Measurements from ENCODE around the gene DNAAF2.
"Not testable (repeated sequence)": the region's sequence is repeated elsewhere in the genome, so short reads cannot be mapped to it uniquely, and the experiment has no call there.

The DNAAF2 gene, protein sequence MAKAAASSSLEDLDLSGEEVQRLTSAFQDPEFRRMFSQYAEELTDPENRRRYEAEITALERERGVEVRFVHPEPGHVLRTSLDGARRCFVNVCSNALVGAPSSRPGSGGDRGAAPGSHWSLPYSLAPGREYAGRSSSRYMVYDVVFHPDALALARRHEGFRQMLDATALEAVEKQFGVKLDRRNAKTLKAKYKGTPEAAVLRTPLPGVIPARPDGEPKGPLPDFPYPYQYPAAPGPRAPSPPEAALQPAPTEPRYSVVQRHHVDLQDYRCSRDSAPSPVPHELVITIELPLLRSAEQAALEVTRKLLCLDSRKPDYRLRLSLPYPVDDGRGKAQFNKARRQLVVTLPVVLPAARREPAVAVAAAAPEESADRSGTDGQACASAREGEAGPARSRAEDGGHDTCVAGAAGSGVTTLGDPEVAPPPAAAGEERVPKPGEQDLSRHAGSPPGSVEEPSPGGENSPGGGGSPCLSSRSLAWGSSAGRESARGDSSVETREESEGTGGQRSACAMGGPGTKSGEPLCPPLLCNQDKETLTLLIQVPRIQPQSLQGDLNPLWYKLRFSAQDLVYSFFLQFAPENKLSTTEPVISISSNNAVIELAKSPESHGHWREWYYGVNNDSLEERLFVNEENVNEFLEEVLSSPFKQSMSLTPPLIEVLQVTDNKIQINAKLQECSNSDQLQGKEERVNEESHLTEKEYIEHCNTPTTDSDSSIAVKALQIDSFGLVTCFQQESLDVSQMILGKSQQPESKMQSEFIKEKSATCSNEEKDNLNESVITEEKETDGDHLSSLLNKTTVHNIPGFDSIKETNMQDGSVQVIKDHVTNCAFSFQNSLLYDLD

DNA sequence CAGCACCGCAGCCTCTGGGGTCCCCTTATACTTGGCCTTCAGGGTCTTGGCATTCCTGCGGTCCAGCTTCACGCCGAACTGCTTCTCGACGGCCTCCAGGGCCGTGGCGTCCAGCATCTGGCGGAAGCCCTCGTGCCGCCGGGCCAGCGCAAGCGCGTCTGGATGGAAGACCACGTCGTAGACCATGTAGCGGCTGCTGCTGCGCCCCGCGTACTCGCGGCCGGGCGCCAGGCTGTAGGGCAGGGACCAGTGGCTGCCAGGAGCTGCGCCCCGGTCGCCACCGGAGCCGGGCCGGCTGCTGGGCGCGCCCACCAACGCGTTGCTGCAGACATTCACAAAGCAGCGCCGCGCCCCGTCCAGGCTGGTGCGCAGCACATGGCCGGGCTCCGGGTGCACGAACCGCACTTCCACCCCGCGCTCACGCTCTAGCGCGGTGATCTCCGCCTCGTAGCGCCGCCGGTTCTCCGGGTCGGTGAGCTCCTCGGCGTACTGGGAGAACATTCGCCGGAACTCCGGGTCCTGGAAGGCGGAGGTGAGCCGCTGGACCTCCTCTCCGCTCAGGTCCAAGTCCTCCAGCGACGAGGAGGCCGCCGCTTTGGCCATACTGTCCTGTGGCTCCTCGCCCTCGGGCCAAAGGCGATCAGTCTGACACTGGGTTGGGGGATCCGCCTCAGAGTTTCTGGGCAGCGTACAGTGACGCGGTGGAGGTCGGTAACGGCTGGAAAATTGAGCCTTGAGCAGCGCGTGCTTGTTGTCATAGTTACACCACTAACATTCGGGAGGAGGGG, at the start of gene DNAAF2:
Gene DNAAF2, minus strand, starts transcription at position 698 of the 788 bp plus-strand sequence. Its CDS starts 95 bp downstream, at position 603.
- FAIRE-seq, result no peak

DNA sequence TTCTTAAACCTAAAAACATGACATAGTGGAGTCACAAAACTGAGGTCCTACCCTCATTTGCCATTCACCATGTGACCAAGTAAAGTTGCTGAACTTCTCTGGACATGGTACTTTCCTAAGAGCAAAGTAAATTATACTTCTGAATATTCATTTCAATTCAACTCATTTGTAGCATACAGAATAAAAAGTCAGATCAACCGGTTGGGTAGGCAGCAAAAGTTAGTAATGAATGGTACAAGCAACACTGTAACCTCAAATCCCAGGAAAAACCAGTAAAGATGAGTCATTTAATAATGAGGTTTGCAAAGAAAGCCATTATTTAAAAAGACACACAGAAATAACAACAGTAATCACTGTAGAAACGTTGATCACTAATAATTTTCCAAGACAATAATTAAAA, 44.2 kb upstream of the DNAAF2 start:
- no peak for FAIRE-seq

DNA sequence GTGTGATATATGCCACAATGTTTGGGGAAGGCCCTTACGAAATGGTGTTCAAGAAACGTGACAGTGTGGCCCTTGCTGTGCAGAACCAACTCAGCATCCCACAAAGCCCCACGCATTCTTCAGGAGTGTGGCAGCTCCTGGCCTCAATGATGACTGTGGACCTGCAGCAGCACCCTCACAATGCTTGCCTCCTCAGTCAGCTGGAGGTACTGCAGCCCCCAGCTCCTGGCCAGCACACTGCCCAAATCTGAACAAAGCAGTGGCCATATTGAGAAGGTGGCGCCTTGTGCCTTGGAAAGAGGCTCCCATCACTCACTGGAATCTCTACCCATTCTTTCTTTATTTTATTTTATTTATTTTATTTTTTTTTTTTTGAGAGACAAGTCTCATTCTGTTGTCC, 42.6 kb upstream of the DNAAF2 start:
- FAIRE-seq, result no peak

DNA sequence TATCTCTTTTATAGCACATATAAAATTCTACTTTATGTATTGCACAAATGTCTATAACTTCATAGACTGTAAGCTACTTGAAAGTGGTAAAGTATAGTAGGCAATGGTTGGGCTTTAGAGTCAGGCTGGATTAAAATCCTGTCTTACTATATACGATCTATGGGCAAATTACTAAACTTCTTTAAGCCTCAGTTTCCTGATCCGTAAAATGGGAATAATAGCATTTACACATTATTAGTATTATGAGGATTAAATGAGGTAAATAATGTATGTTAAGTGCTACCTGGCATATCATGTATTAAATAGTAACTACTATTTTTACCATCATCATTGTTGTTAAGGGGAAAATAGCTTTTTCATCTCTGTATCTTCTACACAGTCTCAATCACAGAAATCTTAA, 38.5 kb upstream of the DNAAF2 start:
- no peak for FAIRE-seq

DNA sequence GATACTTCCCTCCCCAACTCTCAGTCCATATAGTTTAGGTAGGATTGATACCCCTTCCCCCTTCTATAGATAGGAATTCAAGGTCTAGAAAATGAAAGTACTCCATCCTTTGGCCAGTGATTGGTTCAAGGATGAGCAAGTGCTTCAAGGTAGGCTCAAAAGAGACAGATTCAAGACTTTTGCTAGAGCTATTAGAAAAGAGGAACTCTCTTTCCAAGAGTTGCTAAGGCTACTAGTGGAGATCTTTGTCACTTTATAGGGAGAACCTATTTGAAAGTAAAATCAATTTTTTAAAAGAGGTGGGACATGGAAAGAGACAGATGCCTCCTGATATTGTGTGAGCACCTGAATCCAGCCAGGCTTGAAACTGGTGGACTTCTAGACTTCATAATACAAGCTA, 35.4 kb upstream of the DNAAF2 start:
- FAIRE-seq, result no peak

DNA sequence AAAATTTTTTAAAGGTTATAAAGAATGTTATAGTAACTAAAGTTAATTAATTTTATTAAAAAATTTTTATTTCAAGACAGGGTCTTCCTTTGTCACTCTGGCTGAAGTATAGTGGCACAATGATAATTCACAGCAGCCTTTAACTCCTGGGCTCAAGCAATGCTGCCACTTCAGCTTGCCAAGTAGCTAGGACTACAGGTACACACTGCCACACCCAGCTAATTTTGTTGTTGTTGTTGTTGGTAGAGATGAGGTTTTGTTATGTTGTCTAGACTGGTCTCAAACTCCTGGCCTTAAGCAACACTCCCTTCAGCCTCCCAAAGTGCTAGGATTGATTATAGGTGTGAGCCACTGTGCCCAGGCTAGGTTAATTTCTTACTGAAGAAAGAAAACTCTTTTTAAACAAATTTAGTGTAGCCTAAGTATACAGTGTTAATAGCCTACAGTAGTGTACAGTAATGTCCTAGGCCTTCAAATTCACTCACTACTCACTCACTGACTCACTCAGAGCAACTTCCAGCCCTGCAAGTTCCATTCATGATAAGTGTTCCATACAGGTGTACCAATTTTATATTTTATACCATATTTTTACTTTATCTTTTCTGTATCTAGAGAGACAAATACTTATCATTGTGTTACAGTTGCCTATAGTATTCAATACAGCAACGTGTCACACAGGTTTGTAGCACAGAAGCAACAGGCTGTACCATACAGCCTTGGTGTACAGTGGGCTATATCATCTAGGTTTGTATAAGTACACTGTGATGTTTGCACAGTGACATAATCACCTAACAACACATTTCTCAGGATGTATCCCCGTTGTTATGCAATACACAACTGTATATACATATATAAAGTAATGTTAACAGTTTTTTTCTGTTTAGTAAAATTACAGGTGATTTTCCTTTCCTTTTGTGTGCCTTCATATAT, 24.7 kb upstream of the DNAAF2 start:
- FAIRE-seq, result no peak

DNA sequence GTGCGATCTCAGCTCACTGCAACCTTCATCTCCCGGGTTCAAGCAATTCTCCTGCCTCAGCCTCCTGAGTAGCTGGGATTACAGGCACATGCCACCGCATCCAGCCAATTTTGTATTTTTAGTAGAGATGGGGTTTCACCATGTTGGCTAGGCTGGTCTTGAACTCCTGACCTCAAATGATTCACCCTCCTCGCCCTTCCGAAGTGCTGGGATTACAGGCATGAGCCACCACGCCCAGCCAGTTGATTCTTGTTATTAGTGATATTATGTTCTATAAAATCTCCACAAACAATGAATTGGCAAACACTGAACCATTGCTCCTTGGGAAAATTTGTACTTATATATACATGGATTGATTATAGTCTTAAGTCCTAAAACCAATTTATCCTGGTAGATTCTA, 22.5 kb upstream of the DNAAF2 start:
- FAIRE-seq, result not testable (repeated sequence)

DNA sequence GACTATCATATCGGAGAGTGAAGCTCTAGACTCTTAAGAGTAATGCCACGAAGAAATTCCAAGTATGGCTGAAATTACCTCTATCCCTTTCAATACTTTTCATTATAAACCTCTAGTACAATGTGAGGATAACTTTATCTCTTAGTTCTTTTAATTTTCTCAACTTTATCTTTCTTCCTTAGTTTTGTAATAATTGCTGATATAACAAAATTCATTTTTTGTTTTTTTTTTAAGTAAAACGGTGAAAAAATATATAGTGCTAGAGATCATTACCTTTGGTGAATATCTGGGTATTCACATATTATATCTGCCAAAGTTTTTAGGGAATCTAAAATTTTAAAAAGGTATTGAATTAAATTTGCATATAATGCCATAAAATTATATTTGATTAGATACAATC, 19.5 kb upstream of the DNAAF2 start:
- peak; percentile 32 for FAIRE-seq

DNA sequence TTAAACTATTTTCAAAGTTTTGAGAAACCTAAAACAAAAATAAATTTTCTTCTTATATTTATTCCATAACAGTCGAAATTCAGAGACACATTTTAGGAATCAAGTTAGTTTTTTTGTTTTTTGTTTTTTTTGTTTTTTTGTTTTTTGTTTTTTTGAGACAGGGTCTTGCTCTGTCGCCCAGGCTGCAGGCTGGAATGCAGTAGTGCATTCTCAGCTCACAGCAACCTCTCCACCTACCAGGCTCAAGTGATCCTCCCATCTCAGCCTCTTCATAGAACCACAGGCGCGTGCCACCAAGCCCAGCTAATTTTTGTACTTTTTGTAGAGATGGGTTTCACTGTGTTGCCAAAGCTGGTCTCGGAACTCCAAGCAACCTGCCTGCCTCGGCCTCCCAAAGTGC, 18.5 kb upstream of the DNAAF2 start:
- peak; percentile 78 for FAIRE-seq

DNA sequence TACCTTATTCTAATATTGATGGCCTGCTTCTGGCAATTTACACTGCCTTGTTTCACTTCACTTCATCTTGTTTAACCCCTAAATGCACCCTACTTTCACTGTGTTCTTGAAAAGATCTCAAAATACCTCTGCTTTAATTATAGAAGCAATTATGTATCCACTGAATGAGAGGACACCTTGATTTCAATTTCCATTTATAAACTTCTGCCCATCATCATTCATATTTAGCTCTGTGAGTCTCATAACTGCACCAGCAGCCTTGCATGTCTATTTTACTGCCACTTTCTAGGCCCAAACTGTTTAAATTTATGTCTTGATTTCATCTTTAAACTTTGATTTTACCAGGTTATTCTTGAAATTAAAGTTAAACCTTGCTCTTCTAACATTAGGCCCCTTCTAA, 7.1 kb upstream of the DNAAF2 start:
- no peak for FAIRE-seq

DNA sequence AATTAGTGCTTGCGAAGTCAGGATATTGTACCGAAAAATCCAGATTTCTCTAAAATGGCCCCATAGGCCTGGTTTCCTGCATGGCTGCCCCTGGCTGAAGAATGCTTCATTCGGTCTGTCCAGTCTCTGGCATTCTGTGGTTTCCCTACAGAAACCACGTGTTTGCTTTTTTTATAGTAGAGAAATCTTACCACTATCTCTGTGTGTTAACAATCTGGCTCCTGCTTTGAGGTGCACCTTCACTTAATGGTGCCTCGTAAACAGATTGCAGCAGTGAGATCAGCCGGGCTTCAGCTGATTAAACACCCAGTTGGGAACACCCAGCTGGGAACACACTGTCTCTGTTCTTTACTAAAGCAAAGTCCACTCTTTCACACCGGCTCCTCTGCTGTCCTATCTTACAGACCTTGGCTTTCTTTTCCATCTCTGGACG, 6.7 kb upstream of the DNAAF2 start:
- FAIRE-seq, result no peak

DNA sequence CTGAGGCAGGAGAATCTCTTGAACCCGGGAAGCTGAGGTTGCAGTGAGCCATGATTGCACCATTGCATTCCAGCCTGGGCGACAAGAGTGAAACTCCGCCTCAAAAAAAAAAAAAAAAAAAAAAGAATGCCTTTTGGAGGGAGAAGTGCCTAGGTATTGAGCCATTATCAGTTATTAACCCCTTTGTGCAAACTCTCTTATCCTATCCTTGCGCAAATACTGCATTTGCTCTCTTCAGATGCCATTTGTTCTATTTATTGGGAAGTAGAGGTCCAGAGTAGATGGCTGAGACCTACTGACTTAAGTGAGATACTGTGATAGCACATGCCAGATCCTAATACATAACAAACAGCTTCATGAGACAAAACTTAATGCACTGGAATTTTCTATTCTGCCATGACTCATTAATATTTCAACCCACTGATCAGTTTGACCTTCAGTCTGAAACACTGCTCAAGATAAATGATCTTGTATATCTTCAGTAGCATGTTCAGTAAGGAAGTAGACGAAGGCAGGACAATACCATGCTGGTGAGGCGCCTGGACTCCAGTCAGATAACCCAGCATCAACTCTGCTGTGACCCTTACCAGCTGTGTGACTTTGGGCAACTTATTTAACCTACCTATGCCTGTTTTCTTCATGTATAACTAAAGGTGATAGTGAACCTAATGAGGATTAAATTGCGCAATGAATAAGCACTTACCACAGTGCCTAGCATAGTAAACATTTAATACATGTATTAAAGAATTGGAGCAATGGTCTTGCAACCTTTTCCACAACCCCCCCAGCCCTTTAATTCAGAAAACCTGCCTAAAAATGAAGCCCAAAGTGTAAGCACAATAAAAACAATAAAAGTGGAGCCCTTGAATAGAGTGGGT, 5.7 kb upstream of the DNAAF2 start:
- FAIRE-seq, result no peak

DNA sequence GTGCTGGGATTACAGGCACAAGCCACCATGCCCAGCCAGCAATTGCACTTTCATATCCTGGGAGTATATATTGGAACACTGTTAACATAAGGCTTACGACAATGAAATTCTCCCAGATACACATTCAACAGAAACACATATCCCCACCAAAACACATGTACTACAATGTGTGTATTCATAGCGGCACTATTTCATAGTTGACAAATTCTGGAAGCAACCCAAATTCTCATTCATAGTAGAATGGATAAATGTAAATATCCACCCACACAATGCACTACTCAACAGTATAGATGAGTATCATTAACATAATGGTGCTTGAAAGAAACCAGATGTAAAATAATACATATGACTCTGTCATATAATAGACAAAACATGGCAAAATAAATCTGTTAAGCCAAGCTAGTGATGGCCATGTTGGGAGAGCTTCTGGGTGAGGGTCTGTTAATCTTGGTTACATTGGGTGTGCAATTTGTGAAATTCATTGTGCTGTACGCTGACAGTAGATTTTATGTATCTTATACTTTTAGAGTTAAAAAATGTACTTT, 2.6 kb upstream of the DNAAF2 start:
- no peak for FAIRE-seq

DNA sequence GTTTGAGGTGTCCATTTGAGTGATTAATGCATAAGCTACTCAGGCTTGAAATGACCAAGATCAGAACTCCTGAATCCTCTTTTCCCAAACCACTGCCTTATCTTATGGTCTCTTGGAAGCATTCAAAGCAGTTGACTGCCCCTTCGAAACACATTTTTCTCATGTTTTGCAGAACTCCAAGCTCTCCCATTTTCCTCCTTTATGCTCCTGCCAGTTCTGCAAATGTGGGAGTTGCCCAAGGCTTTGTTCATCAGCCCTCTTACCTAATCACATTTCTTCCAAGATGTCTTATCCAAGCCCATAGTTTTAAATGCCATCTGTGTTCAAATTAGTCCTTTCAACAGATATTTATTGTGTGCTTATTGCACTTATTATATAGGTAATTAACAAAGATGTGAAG, 1.8 kb upstream of the DNAAF2 start:
- FAIRE-seq, result no peak

DNA sequence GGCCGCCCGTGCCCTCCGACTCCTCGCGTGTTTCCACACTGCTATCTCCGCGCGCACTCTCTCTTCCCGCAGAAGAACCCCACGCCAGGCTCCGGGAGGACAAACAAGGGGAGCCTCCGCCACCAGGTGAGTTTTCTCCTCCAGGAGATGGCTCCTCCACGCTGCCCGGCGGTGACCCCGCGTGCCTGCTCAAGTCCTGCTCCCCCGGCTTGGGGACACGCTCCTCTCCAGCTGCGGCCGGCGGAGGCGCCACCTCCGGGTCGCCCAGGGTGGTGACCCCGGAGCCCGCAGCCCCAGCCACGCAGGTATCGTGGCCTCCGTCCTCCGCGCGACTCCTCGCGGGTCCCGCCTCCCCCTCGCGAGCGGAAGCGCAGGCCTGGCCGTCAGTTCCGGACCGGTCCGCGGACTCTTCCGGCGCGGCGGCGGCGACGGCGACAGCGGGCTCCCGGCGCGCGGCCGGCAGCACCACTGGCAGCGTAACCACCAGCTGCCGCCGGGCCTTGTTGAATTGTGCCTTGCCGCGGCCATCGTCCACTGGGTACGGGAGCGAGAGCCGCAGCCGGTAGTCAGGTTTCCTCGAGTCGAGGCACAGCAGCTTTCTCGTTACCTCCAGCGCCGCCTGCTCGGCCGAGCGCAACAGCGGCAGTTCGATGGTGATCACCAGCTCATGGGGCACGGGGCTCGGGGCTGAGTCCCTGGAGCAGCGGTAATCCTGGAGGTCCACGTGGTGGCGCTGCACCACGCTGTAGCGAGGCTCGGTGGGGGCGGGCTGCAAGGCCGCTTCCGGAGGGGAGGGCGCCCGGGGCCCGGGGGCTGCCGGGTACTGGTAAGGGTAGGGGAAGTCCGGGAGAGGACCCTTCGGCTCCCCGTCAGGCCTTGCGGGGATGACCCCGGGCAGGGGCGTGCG, 1.2 kb downstream of the DNAAF2 start:
- no peak for FAIRE-seq

DNA sequence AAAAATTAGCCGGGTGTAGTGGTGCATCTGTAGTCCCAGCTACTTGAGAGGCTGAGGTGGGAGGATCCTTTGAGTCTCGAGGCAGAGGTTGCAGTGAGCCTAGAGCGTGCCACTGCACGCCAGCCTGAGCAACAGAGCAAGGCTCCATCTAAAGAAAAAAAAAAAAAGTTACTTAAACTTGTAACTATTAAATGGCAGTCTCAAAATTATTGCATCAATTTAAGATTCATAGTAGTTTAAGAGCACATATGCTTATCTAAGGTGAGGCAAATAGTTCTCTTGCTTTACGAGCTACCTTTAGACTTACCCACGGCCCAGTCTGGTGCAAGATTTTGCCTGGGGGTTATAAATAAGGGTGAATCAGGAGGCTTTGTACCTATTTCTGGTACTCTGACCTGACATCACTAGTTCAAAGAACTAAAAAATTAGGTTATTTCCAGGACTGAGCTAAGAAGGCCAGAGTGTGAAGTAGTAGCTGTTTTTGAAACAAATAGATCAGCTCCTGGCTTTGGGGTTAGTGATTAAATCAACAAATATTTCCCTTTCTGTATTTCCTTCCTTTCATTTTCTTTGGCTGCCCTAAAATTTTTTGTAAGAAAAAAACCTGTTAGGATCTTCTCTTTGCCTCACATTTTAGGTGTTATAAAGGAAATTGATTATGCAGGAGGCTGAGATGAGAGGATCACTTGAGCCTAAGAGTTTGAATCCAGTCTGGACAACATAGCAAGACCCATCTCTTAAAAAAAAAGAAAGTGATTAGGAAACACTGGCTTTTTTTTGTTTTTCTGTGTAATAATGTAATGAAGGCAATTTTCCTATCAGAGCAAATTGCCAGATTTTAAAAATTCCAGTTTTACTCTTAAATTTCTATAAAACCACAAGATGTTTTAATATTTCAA, 10.9 kb downstream of the DNAAF2 start:
- no peak for FAIRE-seq

DNA sequence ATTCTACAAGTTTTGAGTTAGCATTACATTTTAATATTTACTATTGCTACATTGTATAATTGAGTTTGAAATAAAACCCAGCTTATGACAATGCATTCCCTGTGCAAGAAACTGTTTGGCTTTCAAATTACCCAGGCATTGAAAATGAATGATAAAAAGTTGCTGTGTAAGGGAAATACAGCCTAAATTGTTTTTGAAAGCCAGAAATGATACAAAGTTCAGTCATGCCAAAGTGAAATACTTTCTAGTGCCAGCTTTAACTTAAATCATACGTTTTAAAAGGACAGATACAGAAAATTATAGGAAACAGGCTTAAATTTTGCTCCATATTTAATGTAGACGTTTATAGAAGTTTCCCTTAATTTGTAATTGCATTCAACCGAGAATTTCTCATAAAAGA, 11.7 kb downstream of the DNAAF2 start:
- FAIRE-seq, result no peak

DNA sequence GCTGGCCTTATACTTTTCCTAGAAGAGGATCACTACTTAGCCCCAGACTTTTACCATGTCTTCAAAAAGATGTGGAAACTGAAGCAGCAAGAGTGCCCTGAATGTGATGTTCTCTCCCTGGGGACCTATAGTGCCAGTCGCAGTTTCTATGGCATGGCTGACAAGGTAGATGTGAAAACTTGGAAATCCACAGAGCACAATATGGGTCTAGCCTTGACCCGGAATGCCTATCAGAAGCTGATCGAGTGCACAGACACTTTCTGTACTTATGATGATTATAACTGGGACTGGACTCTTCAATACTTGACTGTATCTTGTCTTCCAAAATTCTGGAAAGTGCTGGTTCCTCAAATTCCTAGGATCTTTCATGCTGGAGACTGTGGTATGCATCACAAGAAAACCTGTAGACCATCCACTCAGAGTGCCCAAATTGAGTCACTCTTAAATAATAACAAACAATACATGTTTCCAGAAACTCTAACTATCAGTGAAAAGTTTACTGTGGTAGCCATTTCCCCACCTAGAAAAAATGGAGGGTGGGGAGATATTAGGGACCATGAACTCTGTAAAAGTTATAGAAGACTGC, 12.9 kb downstream of the DNAAF2 start:
- FAIRE-seq, result no peak
